Measurements from ENCODE around the gene FBXO41. TPM values are rescaled to one million over a fixed set of nuclear protein-coding genes. Genes with fewer than 3 reads are reported as not detected.
A peak's percentile ranks its signal among the peaks of the same experiment; 100 is the strongest.

The FBXO41 gene
- 0.41 TPM for total RNA-seq

GRCh38 chr2:73284296-73285158, at the start of gene FBXO41:
Gene FBXO41 (minus strand): TSS chr2:73284478. CDS start chr2:73269630, 14,848 bp downstream.
- peak; percentile 11 for DNase-seq

- no peak for DNase-seq
Observed at GRCh38 chr2:73334045-73334444, 49.8 kb upstream of the FBXO41 start.

GRCh38 chr2:73333564-73333963, 49.3 kb upstream of the FBXO41 start:
- no peak for DNase-seq

DNA sequence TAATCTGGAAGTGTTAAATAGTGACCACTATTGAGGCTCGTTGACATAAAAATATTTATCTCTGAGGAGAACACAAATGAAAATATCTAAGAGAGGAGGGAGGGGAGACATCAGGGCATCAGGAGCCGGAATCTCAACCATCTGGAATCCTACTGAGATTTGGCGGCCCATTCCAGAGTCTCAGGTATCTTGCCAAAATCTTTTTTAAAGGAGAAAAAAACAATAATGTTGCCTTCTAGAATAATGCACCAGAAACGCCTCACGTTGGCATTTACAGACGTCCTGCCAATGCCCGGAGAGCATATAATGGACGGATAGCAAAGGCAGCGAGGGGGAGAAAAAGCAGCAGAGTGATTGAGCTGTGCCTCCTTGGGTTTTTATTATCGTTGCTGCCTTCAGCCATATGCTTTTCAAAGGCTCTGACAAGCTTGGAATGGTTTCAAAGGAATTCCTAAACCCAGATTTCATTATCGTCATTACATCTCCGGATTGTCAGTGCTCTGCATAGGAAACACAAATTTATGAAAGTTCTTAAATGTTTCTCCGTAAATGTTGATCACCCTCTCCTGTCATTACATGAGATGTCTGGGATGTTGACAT, 39.9 kb upstream of the FBXO41 start:
- no peak for DNase-seq

DNA sequence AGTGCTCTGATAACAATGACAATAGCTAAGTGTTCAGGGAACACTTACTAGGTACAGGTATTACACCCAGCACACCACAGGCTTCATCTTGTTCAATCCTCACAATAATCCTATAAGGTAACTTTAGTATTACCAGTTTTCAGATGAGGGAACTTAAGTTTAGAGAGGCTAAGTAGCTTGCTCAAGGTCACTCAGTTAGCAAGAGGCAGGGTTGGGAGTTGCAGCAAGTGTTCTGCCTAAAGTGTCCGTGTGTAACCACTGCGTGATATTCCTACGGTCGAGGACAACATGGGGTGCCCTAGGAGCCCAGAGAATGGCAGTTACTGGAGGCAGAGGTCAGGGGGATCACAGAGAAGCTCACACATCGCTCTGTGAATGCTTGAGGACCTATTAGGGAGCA, 39.3 kb upstream of the FBXO41 start:
- DNase-seq = no peak

GRCh38 chr2:73314441-73314840, 30.2 kb upstream of the FBXO41 start:
- DNase-seq = no peak

GRCh38 chr2:73307720-73308119, 23.4 kb upstream of the FBXO41 start:
- no peak for DNase-seq

- DNase-seq = no peak
Observed at GRCh38 chr2:73301636-73302035, 17.4 kb upstream of the FBXO41 start.

GRCh38 chr2:73300926-73301325, 16.6 kb upstream of the FBXO41 start:
- no peak for DNase-seq

GRCh38 chr2:73297586-73297985, 13.3 kb upstream of the FBXO41 start:
- DNase-seq = no peak

DNA sequence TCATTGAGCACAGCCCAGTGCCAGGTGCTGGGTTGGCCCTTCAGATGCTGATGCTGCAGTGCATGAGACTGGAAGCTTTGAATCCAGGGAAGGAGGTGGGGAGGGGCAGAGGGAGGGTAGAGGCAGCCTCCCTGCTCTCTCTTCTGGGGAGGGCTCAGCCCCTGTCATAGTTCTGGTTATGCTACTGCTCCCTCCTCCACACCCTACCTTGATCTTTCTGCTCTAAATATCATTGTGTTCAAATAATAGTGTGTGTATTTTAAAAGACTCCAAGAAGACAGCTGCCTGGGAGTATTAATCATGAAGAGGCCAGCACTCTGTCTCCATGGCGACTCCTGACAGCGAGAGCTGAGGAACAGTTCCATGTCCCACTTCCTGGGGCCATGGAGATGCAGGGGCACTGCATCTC, 12.9 kb upstream of the FBXO41 start:
- no peak for DNase-seq

DNA sequence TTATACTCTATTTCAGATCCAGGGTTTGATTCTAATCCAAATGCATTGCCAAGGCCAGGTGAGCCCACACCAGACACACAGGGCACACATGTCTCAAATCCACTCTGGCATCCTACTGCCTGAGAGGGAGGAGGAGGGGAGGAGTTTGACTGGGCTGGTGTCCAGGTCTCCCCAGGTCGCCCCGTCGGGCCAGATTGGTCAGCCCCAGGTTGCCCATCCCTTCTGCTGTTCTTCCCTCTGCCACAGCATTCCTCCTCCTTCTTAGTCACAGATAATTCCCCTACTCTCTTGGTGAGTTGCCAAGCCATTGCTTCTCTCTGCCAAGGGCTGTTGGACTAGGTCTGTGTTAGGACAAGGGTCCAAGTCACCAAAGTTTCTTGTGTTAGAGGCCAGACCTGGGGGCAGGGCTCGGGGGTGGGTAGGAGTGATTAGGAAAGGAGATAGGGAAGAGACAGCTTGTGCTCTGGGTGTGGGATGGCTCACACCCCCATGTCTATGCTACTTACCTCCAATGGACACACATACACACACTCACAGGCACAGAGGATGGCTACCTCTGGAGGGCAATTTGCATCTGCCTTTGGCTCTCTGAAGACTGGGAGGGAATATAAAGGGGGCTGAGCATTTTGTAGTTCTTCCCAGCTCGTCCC, 11.6 kb upstream of the FBXO41 start:
- no peak for DNase-seq

DNA sequence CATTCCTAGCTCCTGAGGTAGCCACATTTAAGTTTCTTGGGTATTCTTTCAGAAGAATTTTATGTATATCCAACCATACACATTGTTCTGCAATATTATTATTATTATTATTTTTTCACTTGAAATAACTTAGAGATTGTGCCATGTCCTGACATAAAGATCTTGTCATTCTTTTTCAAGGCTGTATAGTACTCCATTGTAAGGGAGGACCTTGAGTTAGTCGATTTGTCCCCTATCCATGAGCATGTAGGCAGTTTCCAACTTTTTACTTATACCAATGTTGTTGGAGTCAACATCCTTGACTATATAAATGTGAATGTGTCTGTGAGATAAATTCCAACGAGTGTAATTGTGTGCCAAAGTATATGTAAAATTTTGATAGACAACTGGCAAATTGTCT, 10.0 kb upstream of the FBXO41 start:
- DNase-seq = no peak

- DNase-seq = peak; percentile 46
Observed at GRCh38 chr2:73293534-73294171, 9.4 kb upstream of the FBXO41 start, which contains the start of gene EGR4. Gene EGR4 (minus strand): TSS chr2:73293548. CDS start chr2:73293317, 231 bp downstream.

- no peak for DNase-seq
Observed at GRCh38 chr2:73292906-73293533, 8.7 kb upstream of the FBXO41 start.

- DNase-seq = no peak
Observed at GRCh38 chr2:73292316-73292905, 8.1 kb upstream of the FBXO41 start.

GRCh38 chr2:73291461-73292315, 7.4 kb upstream of the FBXO41 start:
- no peak for DNase-seq

DNA sequence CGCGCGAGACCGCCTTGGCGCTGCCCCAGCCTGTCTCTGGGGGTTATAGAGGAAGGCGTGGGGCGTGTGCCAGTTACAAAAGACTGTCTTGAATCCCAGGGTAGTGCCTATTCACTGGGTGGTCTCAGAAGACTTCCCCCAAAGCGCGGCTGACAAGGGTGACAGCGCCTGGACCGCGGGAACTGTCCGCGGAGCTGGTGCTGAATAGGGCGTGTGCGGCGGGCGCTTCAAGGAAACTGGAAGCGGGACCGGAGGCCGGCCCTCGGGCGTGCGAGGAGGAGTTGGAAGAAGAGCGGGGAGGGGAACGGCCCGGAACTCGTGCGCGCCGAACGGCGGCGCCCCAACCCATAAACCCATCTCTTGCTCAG, 6.8 kb upstream of the FBXO41 start:
- DNase-seq = peak; percentile 82

GRCh38 chr2:73290049-73290839, 6.0 kb upstream of the FBXO41 start:
- DNase-seq = no peak

- no peak for DNase-seq
Observed at GRCh38 chr2:73289304-73289703, 5.0 kb upstream of the FBXO41 start.
